ENCODE data around the gene ARID4B.
"Not testable (repeated sequence)": the region's sequence is repeated elsewhere in the genome, so short reads cannot be mapped to it uniquely, and the experiment has no call there.

The ARID4B gene

DNA sequence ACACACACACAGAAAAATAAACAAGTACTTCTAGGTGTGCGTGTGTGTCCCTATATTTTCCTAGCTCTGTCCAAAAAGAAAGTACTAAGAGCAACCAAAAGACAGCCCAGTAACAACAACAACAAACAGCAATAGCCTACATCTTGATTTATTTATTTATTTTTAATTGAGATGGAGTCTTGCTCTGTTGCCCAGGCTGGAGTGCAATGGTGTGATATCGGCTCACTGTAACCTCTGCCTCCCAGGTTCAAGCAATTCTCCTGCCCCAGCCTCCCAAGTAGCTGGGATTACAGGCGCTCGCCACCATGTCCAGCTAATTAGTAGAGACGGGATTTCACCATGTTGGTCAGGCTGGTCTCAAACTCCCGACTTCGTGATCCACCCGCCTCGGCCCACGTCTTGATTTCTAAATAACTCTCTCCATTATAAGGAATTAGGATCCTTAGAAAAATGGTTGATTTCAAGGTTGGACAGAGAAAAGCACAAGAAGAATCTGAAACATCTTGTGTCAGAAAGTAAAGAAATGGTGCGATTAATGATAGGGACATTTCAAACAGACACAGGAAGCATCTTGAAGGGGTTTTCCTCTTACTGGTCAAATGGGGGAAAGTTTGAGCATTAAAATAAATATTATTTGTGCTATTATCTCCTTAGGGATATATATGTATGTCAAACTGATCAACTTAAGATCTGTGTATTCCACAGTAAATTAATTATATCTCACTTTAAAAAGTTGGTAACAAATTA is 59.4 kb downstream of the ARID4B start:
- no peak for DNase-seq

DNA sequence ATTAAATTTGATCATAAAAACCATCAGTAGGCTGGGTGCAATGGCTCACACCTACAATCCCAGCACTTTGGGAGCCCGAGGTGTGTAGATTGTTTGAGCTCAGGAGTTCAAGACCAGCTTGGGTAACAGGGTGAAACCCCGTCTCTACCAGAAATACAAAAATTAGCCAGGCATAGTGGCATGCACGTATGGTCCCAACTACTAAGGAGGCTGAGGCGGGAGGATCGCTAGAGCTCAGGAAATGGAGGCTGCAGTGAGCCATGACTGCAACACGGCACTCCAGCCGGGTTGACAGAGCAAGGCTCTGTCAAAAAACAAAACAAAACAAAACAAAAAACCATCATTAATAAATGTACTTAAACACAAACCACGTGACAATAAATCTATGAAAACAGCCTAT is 61.0 kb downstream of the ARID4B start:
- DNase-seq: no peak

- no peak for DNase-seq
Measured at GRCh38 chr1:235266325-235266724, 61.7 kb downstream of the ARID4B start.

DNA sequence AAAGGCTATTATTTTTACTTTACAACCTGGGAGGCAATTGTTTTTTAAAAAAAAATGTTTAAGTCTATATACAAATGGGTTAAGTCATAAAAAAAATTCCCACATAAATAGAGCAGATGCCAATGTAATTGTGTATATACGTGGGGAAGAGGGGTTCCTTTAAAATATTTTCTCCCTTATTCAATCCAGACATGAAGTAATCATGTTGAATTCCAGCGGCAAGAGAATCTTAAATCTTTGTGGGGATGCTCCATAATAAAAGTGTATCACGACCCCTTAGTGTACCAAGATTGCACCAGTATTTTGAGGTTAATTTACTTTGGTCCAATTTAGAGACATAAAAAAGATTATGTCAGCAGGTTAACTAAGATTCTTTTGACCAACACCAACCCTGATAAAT is 62.1 kb downstream of the ARID4B start:
- no peak for DNase-seq

DNA sequence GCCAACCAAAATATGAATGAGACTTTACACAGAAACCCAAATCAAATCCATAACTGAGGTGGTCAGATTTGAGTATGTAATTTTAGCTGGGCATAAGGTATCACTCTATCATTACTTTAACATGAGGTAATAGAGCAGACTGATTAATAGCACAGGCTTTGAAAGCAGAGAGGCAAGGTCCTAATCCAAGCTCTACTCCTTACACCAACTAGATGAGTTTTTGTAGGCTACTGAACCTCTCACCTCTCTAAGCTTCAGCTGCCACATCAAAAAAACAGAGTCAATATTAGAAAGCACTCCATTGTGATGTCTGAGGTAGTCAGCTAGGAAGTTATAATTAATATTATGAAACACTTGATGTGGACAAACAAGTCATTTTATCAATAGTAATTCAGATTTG is 63.7 kb downstream of the ARID4B start:
- no peak for DNase-seq

DNA sequence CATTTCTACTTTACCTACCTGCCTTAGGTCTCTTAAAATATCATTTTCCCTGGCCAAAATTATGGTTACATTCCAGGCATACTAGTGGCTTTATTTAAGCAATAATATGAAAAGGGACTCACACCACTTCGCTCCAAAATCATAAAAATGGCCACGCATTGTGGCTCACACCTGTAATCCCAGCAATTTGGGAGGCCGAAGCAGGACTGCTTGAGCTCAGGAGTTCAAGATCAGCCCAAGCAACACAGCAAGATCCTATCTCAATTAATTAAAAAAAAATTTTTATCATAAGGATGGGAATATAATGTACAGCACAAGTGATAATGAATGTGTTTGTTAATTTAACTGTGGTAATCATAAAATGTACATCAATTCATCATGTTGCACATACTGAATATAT is 65.4 kb downstream of the ARID4B start:
- DNase-seq: no peak

- DNase-seq: no peak
Measured at GRCh38 chr1:235261243-235261642, 66.7 kb downstream of the ARID4B start.

DNA sequence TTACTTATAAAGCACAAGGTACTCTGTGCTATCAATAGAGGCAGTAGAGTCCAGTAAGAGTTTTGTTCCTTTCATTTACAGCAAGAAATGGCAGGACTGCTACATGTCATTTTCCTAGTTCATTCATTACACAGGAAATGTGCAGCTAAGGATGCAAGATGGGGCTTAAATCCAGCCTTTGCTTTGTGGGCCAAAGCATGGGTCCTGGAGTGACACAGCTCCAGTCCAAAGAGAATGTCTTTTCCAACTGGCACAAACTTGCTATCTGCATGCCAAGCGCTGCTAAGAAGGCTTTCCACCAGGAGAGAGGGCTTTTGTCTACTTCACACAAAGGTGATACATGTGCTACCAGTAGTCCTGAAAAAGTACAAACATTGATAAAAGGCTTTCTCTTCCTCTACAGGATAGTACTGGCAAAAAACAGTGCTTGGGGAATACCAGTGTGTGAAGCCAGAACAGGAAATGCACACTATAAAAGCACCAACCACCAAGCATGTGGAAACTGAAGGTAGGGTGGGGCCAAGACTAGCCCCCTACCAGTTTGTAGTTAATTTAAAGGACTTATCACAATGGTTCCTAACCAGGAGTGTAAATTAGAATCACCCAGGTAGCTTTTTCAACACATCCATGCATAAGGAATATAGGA is 68.7 kb downstream of the ARID4B start:
- DNase-seq: peak in 1 of 2 donors; percentile 6

GRCh38 chr1:235258068-235258467 is 69.9 kb downstream of the ARID4B start:
- DNase-seq: not testable (repeated sequence)

- no peak for DNase-seq
Measured at GRCh38 chr1:235254721-235255120, 73.3 kb downstream of the ARID4B start.

GRCh38 chr1:235253219-235253962 is 74.6 kb downstream of the ARID4B start:
- DNase-seq: peak in 1 of 2 donors; percentile 40

DNA sequence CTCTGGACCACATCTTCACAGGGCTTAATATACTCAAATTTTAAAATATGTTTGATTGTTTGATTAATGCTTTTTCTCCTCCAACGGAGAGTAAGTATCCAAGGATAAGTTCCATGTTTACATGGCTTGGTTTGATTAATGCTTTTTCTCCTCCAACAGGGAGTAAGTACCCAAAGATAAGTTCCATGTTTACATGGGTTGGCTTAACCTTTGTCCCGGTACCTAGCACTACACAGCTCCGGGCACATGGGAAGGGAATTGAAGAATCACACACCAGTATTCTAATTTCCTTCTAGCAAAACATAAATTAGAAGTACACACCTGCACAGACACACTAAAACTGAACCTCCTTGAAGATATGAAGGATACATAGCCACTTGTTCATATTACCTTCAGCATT is 77.5 kb downstream of the ARID4B start:
- no peak for DNase-seq

GRCh38 chr1:235246022-235246948 is 81.7 kb downstream of the ARID4B start:
- peak in 1 of 2 donors; percentile 13 for DNase-seq

- peak in 1 of 2 donors; percentile 15 for DNase-seq
Measured at GRCh38 chr1:235244974-235245592, 82.9 kb downstream of the ARID4B start.

GRCh38 chr1:235240960-235241359 is 87.0 kb downstream of the ARID4B start:
- no peak for DNase-seq

- no peak for DNase-seq
Measured at GRCh38 chr1:235239851-235240250, 88.1 kb downstream of the ARID4B start.

GRCh38 chr1:235238558-235238957 is 89.4 kb downstream of the ARID4B start:
- no peak for DNase-seq

GRCh38 chr1:235236128-235236527 is 91.9 kb downstream of the ARID4B start:
- no peak for DNase-seq

GRCh38 chr1:235229868-235230267 is 98.1 kb downstream of the ARID4B start:
- no peak for DNase-seq

- no peak for DNase-seq
Measured at GRCh38 chr1:235227414-235227813, 100.6 kb downstream of the ARID4B start.

- DNase-seq: no peak
Measured at GRCh38 chr1:235226933-235227332, 101.0 kb downstream of the ARID4B start.

DNA sequence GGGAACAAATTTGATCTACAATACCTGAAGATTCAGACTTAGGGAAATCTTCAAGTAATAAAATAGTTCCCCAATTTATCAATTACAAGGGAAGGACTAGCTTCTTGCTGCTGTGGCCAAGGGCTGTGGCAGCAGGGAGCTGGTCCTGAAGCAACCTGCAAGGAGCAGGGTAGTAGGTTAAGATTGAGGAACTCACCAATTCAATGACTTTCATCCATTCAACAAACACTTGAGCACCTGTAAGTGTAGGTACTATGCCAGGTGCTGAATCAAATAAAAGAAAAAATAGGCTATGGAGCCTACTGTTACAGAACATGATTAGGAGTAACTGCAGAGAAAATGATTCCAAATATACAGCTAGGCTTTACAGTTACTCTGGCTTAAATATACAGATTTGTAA is 102.7 kb downstream of the ARID4B start:
- no peak for DNase-seq
